Loucy (cell line): Measurements from ENCODE around the gene ZNF674.

Source experiments
- H2AFZ ChIP-seq: fragments of 200-600 bp; sonication (generic); 2 replicates; pipeline ENCODE4 v1.6.0; 2016; ENCODE audit warnings: antibody characterized with exemption, mild to moderate bottlenecking, low read length, moderate library complexity
- H3F3A ChIP-seq: fragments of 200-600 bp; 2 replicates; pipeline ENCODE4 v1.6.0; 2016; ENCODE audit warnings: antibody characterized with exemption, low read depth, mild to moderate bottlenecking
- H3K27me3 ChIP-seq: fragments of 200-600 bp; sonication (generic); 2 replicates; pipeline ENCODE4 v1.6.1; 2014; ENCODE audit warnings: low read length, mild to moderate bottlenecking; ENCODE audit not compliant: insufficient read depth, poor library complexity, severe bottlenecking
- H3K36me3 ChIP-seq: fragments of 200-600 bp; sonication (generic); 2 replicates; pipeline ENCODE4 v1.6.1; 2016; ENCODE audit warnings: low read length; ENCODE audit not compliant: insufficient read depth
- H3K4me1 ChIP-seq: fragments of 200-600 bp; sonication (generic); 2 replicates; pipeline ENCODE4 v1.5.1; 2014; ENCODE audit warnings: low read length, mild to moderate bottlenecking; ENCODE audit not compliant: insufficient read depth, poor library complexity, severe bottlenecking
- H3K4me2 ChIP-seq: fragments of 200-600 bp; sonication (generic); 2 replicates; pipeline ENCODE4 v1.6.0; 2014; ENCODE audit warnings: antibody characterized with exemption, low read length, low read depth, mild to moderate bottlenecking; ENCODE audit not compliant: poor library complexity, severe bottlenecking
- H3K4me3 ChIP-seq: fragments of 200-600 bp; sonication (generic); 2 replicates; pipeline ENCODE4 v1.5.1; 2014; ENCODE audit warnings: low read length, mild to moderate bottlenecking, mixed read lengths; ENCODE audit not compliant: poor library complexity, severe bottlenecking
- H3K79me2 ChIP-seq: fragments of 200-600 bp; sonication (generic); 2 replicates; pipeline ENCODE4 v1.6.1; 2014; ENCODE audit warnings: low read length; ENCODE audit not compliant: insufficient read depth
- H3K9ac ChIP-seq: fragments of 200-600 bp; sonication (generic); 2 replicates; pipeline ENCODE4 v1.6.0; 2014; ENCODE audit warnings: mild to moderate bottlenecking, low read depth, low read length, moderate library complexity; ENCODE audit not compliant: poor library complexity, severe bottlenecking
- H3K9me2 ChIP-seq: fragments of 200-600 bp; sonication (generic); replicated peaks from 2 replicates; pipeline ENCODE4 v1.6.1; 2016; ENCODE audit warnings: low read depth, low read length, mixed read lengths
- H3K9me3 ChIP-seq: fragments of 200-600 bp; sonication (generic); 2 replicates; pipeline ENCODE4 v1.6.1; 2014; ENCODE audit warnings: mild to moderate bottlenecking, antibody characterized with exemption, low read length, low read depth; ENCODE audit not compliant: insufficient read depth
- H4K20me1 ChIP-seq: fragments of 200-600 bp; sonication (generic); 2 replicates; pipeline ENCODE4 v1.6.0; 2014; ENCODE audit warnings: antibody characterized with exemption, low read length, mild to moderate bottlenecking; ENCODE audit not compliant: insufficient read depth, poor library complexity, severe bottlenecking
- CTCF ChIP-seq: fragments of 200-600 bp; sonication (generic); conservative IDR thresholded peaks from 2 replicates; pipeline ENCODE4 v1.5.1; 2014; ENCODE audit warnings: mild to moderate bottlenecking, antibody characterized with exemption, low read length
- EZH2phosphoT487 ChIP-seq: fragments of 200-600 bp; IDR thresholded peaks from 2 replicates; pipeline ENCODE4 v1.6.1; 2018; ENCODE audit warnings: antibody characterized with exemption, mild to moderate bottlenecking, moderate library complexity, borderline replicate concordance

The ZNF674 gene

DNA sequence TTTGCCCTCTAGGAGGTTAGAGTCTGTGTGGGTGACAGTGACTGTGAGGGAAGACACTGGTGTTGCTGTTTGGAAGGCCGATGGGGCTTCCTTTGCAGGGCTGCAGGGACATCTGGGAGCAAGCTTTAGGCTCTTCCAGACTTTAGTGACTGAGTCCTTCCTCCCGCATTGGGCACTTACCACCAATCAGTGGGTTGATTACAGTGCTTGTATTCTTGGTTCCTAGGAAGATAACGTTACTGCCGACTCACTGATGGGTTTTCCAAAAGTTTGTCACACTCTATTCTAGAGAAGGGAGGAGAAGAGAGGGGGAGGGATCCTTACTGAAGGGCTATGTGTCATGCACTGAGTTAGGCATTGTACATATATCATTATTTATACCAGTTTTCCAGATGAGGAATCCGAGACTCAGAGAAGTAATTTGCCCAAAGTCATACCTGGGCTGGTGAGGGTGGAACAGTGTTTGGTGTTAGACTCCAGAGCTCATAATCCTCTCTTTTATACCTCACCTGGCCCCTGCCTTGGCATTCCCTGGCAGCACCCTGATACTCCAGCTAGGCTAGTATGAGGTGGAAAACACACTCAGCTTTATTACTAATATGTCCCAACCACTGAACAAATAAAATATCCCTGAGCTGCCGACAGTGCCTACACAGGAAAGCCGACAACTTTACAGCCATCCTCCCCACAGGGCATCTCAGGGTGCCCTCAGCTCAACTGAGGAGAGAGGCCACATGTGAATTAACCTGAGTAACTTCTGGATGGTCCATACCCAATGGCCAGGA lies 32.2 kb upstream of the ZNF674 start:
- no peaks in the 10 kb centered on the region for H3K27me3 ChIP-seq
- H3K36me3 ChIP-seq: no peaks in the 10 kb centered on the region
- peak overlapping the region; percentile 71 for H3K4me3 ChIP-seq
- no peaks in the 10 kb centered on the region for H4K20me1 ChIP-seq
- TF ChIP-seq CTCF (no peak), EZH2phosphoT487 (no peak)
- H3K9me2 ChIP-seq: no peaks in the 10 kb centered on the region
- H2AFZ ChIP-seq: no peak overlapping the region
- no peaks in the 10 kb centered on the region for H3K9me3 ChIP-seq
- peak overlapping the region; percentile 48 for H3K9ac ChIP-seq
- H3K79me2 ChIP-seq: peaks cover 3% of the 10 kb centered on the region
- H3F3A ChIP-seq: no peaks in the 10 kb centered on the region
- H3K4me2 ChIP-seq: peak overlapping the region; percentile 80
- peaks cover 19% of the 10 kb centered on the region for H3K4me1 ChIP-seq

DNA sequence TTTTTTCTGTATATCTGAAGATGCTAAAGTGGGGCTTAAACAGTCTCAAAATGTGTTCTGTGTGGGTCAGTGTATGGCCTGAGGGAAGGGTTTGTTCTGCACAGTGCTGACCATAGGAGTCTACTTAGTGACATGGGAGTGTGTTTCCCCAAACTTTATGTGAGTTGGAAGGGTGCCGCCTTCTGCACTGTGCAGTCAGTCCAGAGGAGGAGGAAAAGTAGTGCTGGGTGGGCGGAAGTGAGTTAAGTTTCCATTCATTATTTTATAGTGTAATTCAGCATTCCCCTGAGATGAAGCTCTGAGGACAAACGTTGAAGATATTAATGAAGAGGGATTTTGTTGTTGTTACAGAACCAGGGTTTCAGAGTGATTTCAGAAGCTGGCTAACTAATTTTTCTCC lies 31.2 kb upstream of the ZNF674 start:
- Histone ChIP-seq H4K20me1 (no peaks in the 10 kb centered on the region), H2AFZ (0 out of 2 replicates have a peak overlapping the region, but pooled peaks have one; percentile 56), H3K4me3 (peak overlapping the region; percentile 71), H3K9ac (peak overlapping the region; percentile 48), H3K9me3 (no peaks in the 10 kb centered on the region), H3F3A (no peaks in the 10 kb centered on the region), H3K79me2 (peaks cover 3% of the 10 kb centered on the region), H3K4me2 (peak overlapping the region; percentile 80), H3K9me2 (no peaks in the 10 kb centered on the region), H3K27me3 (no peaks in the 10 kb centered on the region), H3K4me1 (peaks cover 20% of the 10 kb centered on the region), H3K36me3 (no peaks in the 10 kb centered on the region)
- TF ChIP-seq EZH2phosphoT487: no peak
- TF ChIP-seq CTCF: no peak

DNA sequence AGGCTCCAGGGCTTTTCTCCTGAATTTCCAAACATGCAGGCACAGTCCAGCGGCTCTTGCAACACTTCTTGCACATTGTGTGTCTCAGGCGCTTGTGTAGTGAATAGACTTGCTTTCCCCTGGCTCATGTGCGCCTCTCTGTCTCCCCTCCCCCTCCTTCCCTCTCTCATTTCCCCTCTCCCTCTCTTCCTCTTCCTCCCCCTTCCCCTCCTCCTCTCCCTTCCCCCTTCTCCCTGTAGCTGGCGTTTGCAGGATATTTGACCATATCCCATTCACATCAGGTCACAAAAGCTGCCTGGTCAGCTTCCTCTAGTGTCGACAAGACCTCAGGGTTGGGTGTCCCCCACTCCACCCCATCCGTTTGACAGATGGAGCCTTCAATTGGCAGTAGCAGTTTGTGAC lies 30.8 kb upstream of the ZNF674 start:
- Histone ChIP-seq H3K9me2 (no peaks in the 10 kb centered on the region), H3K36me3 (no peaks in the 10 kb centered on the region), H3K4me2 (peak overlapping the region; percentile 80), H3K9me3 (no peaks in the 10 kb centered on the region), H3K27me3 (no peaks in the 10 kb centered on the region), H4K20me1 (no peaks in the 10 kb centered on the region), H3K4me3 (peak overlapping the region; percentile 71), H3K4me1 (peaks cover 20% of the 10 kb centered on the region), H3K79me2 (peaks cover 3% of the 10 kb centered on the region), H3F3A (no peaks in the 10 kb centered on the region), H2AFZ (0 out of 2 replicates have a peak overlapping the region, but pooled peaks have one; percentile 56), H3K9ac (peak overlapping the region; percentile 48)
- TF ChIP-seq EZH2phosphoT487 (no peak), CTCF (no peak)
